LNCAP (cell line): Measurements from ENCODE around the gene TMEM219.

Source experiments
- TF ChIP-seq, protein P1 (sequence below): fragments of 450-650 bp; IDR thresholded peaks from 2 replicates; pipeline ENCODE4 v1.5.1; 2017; ENCODE audit warnings: mild to moderate bottlenecking

TMEM219 gene

DNA sequence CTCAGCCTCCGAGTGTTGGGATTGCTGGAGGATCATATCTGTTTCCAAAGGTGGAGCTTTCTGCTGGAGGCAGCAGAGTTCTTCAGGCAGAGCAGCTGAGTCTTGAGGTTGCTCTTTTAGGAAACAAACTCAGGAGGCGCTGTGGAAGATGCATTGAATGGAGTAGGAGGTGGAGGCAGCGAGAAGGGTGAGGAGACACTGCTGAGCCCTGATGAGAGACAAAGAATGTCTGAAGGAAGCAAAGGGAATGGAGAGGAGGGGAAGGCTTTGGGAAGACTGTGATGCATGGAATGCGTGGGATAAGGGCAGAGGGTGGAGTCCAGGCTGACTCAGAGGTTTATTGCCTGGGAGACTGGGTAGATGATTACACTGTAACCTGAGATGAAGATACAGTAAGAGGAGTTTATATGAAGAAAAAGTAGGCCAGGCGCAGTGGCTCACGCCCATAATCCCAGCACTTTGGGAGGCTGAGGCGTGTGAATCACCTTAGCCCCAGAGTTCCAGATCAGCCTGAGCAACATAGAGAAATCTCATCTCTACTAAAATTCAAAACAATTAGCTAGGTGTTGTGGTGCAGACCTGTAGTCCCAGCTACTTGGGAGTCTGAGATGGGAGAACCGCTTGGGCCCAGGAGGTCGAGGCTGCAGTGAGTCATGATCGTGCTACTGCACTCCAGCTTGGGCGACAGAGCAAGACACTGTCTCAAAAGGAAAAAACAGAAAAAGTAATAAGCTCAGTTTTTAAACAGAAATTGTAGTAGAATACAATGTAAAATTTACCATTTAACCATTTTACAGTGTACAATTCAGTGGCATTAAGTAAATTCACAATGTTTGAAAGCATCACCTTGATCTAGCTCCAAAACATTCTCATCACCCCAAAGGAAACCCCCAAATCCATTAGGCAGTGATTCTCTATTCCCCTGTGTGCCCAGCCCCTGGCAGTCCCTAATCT is 17.8 kb upstream of the TMEM219 start:
- TF ChIP-seq, protein P1, sequence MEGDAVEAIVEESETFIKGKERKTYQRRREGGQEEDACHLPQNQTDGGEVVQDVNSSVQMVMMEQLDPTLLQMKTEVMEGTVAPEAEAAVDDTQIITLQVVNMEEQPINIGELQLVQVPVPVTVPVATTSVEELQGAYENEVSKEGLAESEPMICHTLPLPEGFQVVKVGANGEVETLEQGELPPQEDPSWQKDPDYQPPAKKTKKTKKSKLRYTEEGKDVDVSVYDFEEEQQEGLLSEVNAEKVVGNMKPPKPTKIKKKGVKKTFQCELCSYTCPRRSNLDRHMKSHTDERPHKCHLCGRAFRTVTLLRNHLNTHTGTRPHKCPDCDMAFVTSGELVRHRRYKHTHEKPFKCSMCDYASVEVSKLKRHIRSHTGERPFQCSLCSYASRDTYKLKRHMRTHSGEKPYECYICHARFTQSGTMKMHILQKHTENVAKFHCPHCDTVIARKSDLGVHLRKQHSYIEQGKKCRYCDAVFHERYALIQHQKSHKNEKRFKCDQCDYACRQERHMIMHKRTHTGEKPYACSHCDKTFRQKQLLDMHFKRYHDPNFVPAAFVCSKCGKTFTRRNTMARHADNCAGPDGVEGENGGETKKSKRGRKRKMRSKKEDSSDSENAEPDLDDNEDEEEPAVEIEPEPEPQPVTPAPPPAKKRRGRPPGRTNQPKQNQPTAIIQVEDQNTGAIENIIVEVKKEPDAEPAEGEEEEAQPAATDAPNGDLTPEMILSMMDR = no peak; the same call in 1 of the 2 replicates

DNA sequence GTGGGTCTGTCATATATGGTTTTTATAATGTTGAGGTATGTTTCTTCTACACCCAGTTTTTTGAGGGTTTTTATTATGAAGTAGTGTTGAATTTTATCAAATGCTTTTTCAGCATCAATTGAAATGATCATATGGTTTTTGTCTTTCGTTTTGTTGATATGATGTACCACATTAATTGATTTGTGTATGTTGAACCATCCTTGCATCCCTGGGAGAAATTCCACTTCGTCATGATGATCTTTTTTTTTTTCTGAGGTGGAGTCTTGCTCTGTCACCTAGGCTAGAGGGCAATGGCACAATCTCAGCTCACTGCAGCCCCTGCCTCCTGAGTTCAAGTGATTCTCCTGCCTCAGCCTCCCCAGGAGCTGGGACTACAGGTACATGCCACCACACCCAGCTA is 14.0 kb upstream of the TMEM219 start:
- TF ChIP-seq, protein P1 = no peak

DNA sequence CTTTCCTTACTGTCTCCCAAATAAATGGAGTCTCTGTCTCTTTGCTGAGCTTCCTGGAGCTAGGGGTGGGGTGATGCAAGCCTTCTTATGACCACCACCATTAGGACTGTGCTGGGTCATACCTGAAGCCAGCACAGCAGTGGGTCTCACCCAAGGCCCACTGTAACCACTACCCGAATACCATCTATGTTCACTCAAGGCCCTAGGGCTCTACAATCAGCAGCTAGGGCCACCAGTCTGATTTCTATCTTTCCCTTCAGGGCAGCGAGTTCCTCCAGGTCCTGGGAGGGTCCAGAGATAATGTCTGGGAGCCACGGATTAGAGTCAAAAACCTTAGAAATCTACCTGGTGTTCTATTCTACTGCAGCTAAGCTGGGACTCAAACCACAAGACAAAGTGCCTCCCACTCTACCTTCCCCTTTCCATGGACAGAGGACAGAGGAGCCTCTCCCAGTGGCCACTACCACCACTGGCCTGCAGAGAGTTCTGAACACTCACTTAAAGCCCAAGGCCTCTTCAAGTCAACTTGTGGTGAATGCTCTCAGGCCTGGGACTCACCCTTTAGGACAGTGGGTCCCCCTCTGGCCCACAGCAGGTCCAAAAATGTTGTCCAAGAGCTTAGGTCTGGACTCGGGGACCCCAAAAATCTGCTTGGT is 10.9 kb upstream of the TMEM219 start:
- TF ChIP-seq, protein P1 = no peak

DNA sequence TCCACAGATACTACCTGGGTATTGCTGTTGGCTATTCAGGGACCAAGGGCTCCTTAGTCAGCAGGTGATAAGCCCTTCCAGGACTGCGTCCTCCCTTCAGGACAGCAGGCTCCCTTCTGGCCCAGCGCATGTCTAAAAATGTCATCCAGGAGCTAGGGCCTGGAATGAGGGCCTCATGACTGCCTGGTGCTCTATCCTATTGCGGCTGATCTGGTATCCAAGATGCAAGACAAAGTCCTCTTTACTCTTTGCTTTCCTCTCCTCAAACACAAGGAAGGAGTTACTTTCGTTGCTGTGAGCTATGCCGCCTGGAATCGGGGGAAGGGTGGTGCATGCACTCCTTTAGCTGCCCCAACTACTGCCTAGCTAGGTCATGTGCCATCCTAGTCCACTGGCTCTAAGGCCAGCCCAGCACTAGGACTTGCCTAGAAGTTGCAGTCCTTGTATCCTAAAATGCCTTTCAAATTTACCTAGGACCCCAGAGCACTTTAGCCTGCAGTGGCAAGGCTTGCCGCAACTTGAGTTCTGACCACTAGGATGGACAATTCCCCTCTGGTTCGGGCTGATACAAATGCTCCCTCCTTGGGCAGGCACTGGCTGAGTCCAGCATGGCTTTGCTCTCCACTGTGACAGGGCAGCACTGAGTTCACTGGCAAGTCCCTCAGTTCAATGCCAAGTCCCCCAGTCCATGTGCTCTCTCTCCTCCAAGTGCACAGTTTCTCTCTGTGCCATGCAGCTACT is 10.1 kb upstream of the TMEM219 start:
- TF ChIP-seq, protein P1 = no peak

DNA sequence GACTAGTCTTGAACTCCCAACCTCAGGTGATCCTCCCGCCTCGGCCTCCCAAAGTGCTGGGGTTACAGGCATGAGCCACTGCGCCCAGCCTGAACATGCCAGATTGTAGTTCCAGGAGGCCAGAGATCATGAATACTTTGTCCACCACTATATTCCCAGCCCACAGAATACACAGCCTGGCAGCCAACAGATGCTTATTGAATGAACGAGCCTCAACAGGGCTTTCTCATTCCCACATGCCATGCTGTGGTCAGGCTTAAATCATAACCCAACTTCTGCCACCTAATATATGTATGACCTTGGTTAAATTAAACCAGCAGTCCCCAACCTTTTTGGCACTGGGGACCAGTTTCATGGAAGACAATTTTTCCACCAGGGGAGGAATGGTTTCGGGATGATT is 3.1 kb upstream of the TMEM219 start:
- TF ChIP-seq, protein P1 = no peak

DNA sequence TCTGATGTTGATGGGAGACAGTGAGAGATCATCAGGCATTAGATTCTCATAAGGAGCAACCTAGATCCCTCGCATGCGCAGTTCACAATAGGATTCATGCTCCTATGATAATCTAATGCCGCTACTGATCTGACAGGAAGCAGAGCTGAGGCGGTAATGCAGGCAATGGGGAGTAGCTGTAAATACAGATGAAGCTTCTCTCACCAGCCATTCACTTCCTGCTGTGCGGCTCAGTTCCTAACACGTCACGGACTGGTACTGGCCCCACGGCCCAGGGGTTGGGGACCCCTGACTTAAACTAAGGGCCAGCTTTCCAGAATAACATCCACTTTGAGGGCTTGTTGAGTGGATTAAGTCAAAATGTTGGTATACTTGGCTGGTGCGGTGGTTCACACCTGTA is 2.6 kb upstream of the TMEM219 start:
- TF ChIP-seq, protein P1 = no peak

DNA sequence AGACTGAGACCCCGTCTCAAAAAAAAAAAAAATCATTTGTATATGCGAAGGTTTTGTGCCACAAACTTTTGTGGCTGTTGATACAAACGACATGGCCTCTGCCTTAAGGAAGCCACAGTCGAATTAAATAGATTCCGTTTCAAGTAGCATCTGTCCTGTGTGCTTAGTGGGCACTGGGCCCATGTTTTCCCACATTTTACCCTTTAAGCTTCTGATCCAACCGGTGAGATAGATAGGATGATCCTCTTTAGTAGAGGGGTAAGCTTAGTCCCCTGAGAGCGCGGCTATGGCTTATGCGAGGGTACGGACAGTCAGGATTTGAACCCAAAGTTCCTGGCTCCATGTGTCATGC is 776 bp upstream of the TMEM219 start:
- TF ChIP-seq, protein P1 = no peak
